Measurements from ENCODE around the gene SLC50A1. TPM values are rescaled to one million over a fixed set of nuclear protein-coding genes. Genes with fewer than 3 reads are reported as not detected.

Gene SLC50A1
- total and polyA plus RNA-seq, 12 donors: 5.5 to 33.7 (median 8.2) TPM

DNA sequence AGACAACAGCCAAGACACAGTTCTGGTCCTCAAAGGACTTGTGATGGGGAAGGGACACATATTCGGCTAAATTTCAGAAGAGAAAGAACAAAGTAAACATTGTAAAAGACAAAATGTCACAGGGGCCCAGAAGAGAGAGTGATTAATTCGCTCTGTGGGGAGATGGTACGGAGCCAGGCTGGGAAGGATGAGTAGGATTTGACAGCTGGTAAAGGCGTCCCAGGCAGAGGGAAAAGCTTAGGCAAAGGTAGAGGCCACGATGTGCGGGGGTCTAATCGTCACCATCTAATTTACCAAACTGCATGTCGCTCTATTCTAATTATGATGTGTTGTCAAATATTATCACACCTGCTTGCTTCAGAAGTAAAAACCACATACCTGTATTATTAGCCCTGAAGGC lies 25.3 kb upstream of the SLC50A1 start:
- WGBS, 2 donors: 85 to 92% methylated on average over 8 of the region's 8 CpGs
- intact Hi-C loops (cut with DNase I): no loop called here
- Histone ChIP-seq H3K4me1 (peaks cover 0 to 9% (median 5%) of the 10 kb centered on the region in 9 donors), H3K9me3 (no peaks in the 10 kb centered on the region), H3K4me3 (no peak overlapping the region), H3K36me3 (no peaks in the 10 kb centered on the region), H3K27ac (no peak overlapping the region), H3K27me3 (no peaks in the 10 kb centered on the region)
- TF ChIP-seq, protein P1, sequence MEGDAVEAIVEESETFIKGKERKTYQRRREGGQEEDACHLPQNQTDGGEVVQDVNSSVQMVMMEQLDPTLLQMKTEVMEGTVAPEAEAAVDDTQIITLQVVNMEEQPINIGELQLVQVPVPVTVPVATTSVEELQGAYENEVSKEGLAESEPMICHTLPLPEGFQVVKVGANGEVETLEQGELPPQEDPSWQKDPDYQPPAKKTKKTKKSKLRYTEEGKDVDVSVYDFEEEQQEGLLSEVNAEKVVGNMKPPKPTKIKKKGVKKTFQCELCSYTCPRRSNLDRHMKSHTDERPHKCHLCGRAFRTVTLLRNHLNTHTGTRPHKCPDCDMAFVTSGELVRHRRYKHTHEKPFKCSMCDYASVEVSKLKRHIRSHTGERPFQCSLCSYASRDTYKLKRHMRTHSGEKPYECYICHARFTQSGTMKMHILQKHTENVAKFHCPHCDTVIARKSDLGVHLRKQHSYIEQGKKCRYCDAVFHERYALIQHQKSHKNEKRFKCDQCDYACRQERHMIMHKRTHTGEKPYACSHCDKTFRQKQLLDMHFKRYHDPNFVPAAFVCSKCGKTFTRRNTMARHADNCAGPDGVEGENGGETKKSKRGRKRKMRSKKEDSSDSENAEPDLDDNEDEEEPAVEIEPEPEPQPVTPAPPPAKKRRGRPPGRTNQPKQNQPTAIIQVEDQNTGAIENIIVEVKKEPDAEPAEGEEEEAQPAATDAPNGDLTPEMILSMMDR (IDR thresholded peaks at IDR 0.05): no peak
- ATAC-seq: no peak
- DNase-seq: no peak

DNA sequence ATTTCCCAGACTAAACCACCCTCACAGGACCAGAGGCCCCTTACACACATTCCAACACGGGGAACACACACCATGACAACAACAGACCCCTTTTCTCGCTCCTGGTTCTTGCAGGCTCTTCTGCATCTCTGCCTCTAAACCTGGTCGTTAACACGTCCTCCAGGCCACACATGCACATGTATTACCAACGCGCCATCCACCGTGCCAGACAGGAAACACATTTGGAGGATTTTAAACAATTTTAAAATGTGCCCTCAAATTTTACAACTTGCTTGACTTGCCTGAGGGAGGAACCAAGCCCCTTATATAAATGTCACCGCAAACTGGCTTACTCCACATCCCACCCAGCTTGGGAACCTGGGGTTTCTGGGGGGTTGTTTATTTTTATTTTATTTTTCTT lies 24.8 kb upstream of the SLC50A1 start:
- TF ChIP-seq, protein P1 (IDR thresholded peaks at IDR 0.05): no peak
- ATAC-seq: no peak
- Histone ChIP-seq H3K36me3 (no peaks in the 10 kb centered on the region), H3K27me3 (no peaks in the 10 kb centered on the region), H3K27ac (no peak overlapping the region), H3K4me1 (peaks cover 0 to 4% (median under 1%) of the 10 kb centered on the region in 9 donors), H3K4me3 (no peak overlapping the region), H3K9me3 (no peaks in the 10 kb centered on the region)
- 81 to 85% methylated on average over 8 of the region's 8 CpGs for WGBS, 2 donors
- intact Hi-C loops (cut with DNase I): no loop called here
- no peak for DNase-seq

DNA sequence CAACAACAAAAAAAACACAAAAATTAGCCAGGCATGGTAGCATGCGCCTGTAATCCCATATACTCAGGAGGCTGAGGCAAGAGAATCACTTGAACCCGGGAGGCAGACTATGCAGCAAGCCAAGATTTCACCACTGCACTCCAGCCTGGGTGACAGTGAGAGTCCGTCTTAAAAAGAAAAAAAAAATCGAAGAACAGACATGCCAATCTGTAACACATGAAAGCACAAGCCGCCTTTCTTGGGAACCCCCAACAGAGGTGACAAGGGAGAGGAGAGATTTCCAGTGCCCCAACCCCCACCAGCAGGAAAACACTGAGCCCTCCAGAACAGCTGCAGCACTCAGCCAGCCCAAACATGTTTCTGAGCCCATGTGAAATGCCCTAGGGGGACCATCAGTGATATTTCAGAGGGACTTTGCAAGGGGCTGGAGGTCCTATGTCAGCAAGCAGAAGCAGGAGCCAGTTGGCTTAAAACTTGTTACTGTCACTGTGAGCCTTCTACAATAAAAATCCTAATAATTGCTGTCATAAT lies 22.1 kb upstream of the SLC50A1 start:
- TF ChIP-seq, protein P1 (IDR thresholded peaks at IDR 0.05): no peak
- Histone ChIP-seq H3K36me3 (no peaks in the 10 kb centered on the region), H3K27ac (no peak overlapping the region), H3K4me3 (no peak overlapping the region), H3K9me3 (no peaks in the 10 kb centered on the region), H3K4me1 (no peaks in the 10 kb centered on the region), H3K27me3 (peaks cover 0 to 4% (median 0%) of the 10 kb centered on the region in 7 donors)
- DNase-seq (no peak), ATAC-seq (no peak)
- WGBS, 2 donors: 57 to 67% methylated on average over 5 of the region's 5 CpGs
- intact Hi-C loops (cut with DNase I): no loop called here

DNA sequence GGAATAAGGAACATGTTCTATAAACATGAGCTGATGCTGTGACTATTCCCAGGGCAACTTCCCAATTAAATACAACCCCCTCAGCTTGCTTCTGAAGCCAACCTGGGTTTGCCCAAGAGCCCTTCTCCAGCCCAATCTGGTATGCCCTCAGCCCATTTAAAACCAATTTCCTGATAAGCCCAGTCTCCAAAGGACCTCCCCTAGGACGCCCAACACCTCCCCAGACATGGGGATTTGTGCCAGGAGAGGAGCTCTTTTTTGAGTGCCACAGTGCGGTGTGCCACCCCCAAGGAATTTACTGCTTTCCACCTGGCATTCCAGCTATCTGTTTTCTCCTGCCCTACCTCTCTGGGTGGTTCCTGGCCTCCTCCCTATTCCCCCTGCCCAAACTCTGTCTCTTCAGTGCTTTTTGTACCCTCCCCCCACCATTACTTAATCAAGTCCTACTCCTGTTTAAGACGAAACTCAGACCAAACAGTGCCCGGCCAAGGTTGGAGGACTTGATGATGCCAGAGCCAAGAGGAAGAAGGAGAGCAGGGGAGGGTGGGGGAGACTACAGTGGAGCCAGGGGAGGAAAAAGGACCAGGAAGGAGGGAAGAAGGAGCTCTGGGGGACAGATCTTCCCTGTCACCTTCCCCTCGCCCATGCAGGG lies 19.4 kb upstream of the SLC50A1 start:
- H3K27ac ChIP-seq: no peak overlapping the region
- intact Hi-C loops (cut with DNase I): no loop called here
- no peaks in the 10 kb centered on the region for H3K4me1 ChIP-seq
- 78% methylated on average over 5 of the region's 5 CpGs for WGBS, 2 donors
- ATAC-seq (no peak), DNase-seq (no peak)
- peaks cover 0 to 4% (median 0%) of the 10 kb centered on the region in 7 donors for H3K27me3 ChIP-seq
- H3K4me3 ChIP-seq: no peak overlapping the region
- H3K36me3 ChIP-seq: no peaks in the 10 kb centered on the region
- H3K9me3 ChIP-seq: no peaks in the 10 kb centered on the region
- TF ChIP-seq, protein P1 (IDR thresholded peaks at IDR 0.05): no peak
